CD4-positive, alpha-beta T cell treated with Interleukin-6 at 100 ng/mL for 8 hours (primary cell): Measurements from ENCODE around the gene IFT74.
"Not testable (repeated sequence)": the region's sequence is repeated elsewhere in the genome, so short reads cannot be mapped to it uniquely, and the experiment has no call there.

Experiments
- DNase-seq: peaks from one replicate; pipeline ENCODE4 v3.0.0-alpha.2; 2020; ENCODE audit warnings: mixed read lengths, low spot score

IFT74 gene

DNA sequence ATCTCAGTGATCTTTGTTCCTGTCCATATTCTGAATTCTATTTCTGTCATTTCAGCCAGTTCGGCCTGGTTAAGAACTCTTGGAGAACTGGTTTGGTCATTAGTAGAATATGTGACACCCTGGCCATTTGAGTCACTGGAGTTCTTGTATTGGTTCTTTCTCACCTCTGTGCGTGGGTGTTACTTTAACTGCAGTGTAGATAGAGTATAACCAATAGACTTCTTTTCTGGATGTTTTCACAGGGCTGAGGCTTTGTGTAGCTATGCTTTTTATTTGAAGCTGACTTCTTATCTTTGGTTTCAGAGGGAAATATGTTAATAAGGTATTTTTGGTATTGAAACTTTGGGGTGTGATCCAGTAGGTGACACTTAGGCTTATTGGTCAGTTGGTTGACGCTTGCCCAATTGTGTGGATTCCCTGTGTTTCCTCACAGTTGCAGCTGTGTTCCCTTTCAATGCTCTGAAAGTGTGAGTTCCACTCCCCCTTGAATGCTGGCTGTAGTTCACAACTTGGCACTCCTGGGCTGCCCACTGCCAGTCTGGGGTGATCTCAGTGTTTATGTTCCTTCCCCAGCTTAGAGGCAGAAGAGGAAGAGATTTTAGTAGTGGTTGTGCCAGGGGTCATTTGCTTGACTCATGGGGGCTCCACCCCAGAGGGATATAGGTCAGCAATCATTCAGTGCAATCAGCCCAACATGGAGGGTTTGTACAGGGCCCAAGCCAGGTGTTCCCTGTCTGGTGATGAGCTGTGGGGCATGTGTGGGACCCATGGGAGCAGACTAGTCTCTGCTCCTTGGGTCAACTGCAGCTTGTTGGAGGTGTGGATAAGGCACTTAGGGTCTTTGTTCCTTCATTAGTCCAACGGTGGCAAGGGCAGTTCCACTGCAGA, 117.9 kb downstream of the IFT74 start:
- no peak for DNase-seq

- DNase-seq: no peak
These were observed 122.5 kb downstream of the IFT74 start for GRCh38 chr9:27078685-27079084.

GRCh38 chr9:27085456-27085855, 129.2 kb downstream of the IFT74 start:
- DNase-seq: no peak

DNA sequence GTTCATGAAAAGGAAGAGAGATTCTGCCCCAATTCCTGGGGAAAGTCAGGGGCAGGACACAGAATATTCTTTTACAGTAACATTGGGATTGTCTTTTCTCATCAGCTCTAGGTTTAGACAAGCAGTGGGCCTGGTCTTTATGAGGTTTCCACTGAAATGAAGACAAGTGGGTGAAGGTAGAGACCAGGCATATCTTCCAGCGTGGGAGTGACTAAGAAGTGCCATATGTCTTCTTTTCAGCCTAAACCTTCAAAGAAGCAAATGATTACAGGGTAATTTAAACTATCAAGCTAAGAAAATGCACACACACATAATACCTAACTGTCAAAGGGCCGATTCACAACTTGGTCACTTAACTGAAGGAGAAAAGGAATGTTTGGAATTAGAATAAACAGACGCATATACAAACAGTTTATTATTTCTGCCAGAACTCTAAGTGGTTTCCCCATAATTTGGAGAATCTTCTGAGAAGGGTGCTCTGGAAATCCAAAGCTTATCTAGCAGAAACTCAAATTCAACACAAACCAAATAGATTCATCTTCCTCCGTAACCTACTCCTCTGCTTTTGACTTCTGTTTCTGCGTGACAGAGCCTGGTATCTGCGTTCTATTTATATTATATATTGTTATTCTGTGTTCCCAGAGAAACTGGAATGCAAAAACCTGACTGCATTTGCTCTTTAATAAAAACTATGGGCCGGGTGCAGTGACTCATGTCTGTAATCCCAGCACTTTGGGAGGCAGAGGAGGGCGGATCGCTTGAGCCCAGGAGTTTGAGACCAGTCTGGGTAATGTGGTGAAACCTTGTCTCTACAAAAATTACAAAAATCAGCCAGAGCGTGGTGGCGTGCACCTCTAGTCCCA, 130.8 kb downstream of the IFT74 start:
- DNase-seq: no peak

DNA sequence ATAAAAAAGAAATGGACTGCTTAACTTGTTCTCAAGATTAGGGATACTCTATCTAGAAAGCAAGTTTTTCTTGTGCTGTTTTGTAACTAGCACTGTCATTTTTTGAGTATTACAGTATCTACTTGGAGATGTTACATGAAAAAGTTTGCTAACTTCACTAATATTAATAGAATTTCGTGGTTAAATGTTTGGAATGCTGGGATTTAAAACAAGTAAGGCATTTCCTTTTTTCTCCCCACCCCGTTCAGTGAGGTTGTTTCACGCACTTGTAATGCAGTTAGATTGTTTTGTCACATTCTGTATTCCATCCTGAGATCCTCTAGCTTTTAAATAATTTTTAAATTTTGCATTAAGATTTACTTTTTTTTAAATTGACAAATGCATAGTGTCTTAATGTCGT, 132.8 kb downstream of the IFT74 start:
- no peak for DNase-seq

GRCh38 chr9:27089706-27090105, 133.5 kb downstream of the IFT74 start:
- no peak for DNase-seq

DNA sequence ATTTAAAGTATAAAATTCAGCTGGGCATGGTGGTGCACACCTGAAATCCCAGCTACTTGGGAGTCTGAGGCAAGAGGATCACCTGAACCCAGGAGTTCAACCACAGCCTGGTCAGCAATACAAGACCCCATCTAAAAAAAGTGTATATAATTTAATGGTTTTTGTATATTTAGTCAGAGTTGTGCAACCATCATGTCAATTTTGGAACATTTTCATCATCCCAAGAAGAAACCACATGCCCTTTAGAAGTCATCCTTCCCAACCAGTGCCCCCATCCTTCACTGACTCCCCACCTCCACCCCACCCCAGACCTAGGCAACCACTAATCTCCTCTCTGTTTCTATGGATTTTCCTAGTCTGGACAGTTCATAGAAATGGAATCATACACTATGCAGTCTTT, 134.0 kb downstream of the IFT74 start:
- DNase-seq: no peak

DNA sequence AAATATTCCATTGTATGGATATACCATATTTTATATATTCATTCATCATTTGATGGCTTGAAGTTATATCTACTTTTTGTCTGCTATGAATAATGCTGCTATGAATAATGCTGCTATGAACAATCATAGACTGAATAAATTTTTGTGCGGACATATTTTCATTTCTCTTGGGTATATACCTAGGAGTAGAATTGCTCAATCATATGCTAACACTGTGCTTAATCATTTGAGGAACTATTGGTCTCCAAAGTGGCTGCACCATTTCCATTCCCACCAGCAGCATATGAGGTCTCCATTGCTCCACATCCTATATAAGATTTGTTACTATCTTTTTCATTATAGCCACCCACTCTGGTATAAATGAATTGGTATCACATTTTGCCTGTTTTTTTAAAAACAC, 134.5 kb downstream of the IFT74 start:
- no peak for DNase-seq

DNA sequence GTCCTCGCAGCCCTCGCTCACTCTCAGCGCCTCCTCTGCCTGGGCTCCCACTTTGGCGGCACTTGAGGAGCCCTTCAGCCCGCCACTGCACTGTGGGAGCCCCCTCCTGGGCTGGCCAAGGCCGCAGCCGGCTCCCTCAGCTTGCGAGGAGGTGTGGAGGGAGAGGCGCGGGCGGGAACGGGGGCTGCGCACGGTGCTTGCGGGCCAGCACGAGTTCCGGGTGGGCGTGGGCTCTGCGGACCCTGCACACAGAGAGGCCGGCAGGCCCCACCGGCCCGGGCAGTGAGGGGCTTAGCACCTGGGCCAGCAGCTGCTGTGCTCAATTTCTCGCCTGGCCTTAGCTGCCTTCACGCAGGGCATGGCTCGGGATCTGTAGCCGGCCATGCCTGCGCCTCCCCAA, 136.3 kb downstream of the IFT74 start:
- not testable (repeated sequence) for DNase-seq

- not testable (repeated sequence) for DNase-seq
These were observed 137.3 kb downstream of the IFT74 start for GRCh38 chr9:27093384-27094067.

- no peak for DNase-seq
These were observed 138.6 kb downstream of the IFT74 start for GRCh38 chr9:27094640-27095298.

DNA sequence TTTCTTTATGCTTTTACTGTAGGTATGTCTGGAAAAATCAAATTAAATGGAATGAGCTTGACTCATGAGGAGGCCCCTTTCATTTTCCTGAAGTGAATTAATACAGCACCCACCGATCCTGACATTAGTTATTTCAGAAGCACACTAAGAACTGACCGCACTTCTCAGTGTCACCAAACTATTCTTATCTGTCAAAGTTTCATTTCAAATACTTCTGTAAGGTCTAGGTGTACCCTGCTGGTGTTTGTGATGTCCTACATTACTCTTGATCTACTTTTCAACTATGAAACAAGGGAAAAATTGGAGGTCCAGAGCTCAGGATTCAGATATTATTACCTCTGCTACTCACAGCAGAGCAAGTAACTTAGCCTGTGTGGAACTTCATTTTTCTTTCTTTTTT, 151.0 kb downstream of the IFT74 start:
- DNase-seq: no peak

DNA sequence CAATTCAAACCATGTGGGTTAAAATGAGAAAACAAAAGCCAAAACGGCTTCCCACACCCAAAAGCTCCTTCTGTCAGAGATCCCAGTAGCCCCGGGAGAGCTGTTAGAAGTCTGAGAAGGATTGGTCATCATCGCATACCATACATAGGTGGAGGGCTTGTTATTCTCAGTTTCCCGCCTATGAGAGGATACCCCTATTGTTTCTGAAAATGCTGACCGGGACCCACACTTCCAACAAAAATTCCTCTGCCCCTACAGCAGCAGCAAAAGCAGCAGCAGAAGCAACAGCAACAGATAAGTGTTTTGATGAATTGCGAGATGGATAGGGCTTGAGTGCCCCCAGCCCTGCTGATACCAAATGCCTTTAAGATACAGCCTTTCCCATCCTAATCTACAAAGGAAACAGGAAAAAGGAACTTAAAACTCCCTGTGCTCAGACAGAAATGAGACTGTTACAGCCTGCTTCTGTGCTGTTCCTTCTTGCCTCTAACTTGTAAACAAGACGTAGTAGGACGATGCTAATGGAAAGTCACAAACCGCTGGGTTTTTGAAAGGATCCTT, 152.8 kb downstream of the IFT74 start, which contains the start of gene TEK:
TSS of gene TEK (plus strand) at position 245 of the 561 bp plus-strand sequence. CDS start 366 bp downstream, outside the sequence.
- DNase-seq: no peak

DNA sequence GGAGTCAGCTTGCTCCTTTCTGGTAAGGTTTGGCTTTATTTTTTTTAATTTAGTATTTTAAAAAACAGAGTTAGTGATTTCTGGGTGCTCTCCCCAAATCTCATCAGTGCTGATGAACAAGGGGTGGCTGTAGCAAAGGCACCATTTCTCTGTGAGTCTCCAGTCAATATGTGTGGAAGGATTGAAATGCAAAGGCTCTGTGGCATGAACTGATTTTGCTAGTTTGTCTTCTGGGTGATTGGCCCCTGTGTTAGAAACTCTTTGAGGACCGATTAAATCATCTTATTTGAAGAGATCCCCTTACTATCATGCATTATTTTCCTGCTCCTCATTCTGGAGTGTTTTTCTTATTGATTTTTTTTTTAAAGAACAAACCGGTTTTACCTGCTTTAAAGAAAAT, 153.4 kb downstream of the IFT74 start:
- DNase-seq: no peak

GRCh38 chr9:27110181-27110580, 154.0 kb downstream of the IFT74 start:
- no peak for DNase-seq

- no peak for DNase-seq
These were observed 156.0 kb downstream of the IFT74 start for GRCh38 chr9:27112235-27112634.
